ENCODE results near the gene RNF214. TPM values are rescaled to one million over a fixed set of nuclear protein-coding genes. Genes with fewer than 3 reads are reported as not detected.

Gene RNF214
- total and polyA plus RNA-seq, 3 experiments from 2014 or later: 25.1 to 35.0 (median 25.3) TPM

DNA sequence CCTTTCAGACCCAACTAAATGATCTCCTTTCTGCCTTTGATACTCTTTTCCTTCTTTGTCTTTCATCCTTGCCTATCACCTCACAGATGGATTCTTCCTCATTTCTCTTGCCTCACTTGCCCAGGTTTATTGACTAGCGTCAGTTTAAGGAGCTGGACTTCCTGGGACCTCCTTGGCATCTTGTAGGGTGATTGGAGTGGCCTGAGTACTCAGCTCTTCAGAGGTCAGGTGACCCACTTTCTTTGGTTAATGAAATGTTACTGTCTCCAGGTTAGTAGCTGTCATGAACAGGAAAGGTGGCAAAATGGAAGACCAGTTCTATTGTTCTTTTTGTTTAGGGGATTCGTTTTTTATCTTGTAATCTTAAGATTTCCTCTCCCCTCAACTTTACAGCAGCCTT lies 54.1 kb downstream of the RNF214 start:
- H3K9me3 ChIP-seq (ENCODE audit: low read length): no peaks in the 10 kb centered on the region
- Mint-ChIP-seq H3K4me3 (peak overlapping the region in 1 of 7 donors; percentile 2), H3K9me3 (no peaks in the 10 kb centered on the region), H3K27ac (peak overlapping the region in 7 of 8 donors; percentile 1 to 81 (median 67)), H3K36me3 (peaks cover 3 to 86% (median 43%) of the 10 kb centered on the region in 3 donors), H3K27me3 (no peaks in the 10 kb centered on the region), H3K4me1 (peaks cover 43 to 54% (median 53%) of the 10 kb centered on the region in 3 donors)
- ChIA-PET CTCF (interaction anchor here (1.4 kb wide), 1 partner anchor 54 kb away, joined by 3 read pairs; the partner anchor contains the start of genes PCSK7 and RNF214), POLR2A (no interaction called here)
- H3K4me3 ChIP-seq (ENCODE audit: low read length): no peak overlapping the region
- no peak for DNase-seq
- peaks cover 13% of the 10 kb centered on the region for H3K36me3 ChIP-seq (ENCODE audit: insufficient read depth, low read length)
- no peaks in the 10 kb centered on the region for H3K27me3 ChIP-seq (ENCODE audit: insufficient read depth, low read length, poor library complexity, severe bottlenecking)
- H3K27ac ChIP-seq (ENCODE audit: low read depth, low read length): no peak overlapping the region
- no peaks in the 10 kb centered on the region for H3K4me1 ChIP-seq (ENCODE audit: insufficient read depth, low read length)

GRCh38 chr11:117287668-117288067 lies 55.2 kb downstream of the RNF214 start:
- Mint-ChIP-seq H3K27me3 (no peaks in the 10 kb centered on the region), H3K27ac (peak overlapping the region in 6 of 8 donors; percentile 47 to 83 (median 68)), H3K9me3 (no peaks in the 10 kb centered on the region), H3K36me3 (peaks cover 0 to 77% (median 34%) of the 10 kb centered on the region in 3 donors), H3K4me3 (peak overlapping the region in 1 of 7 donors; percentile 34), H3K4me1 (peaks cover 33 to 43% (median 42%) of the 10 kb centered on the region in 3 donors)
- H3K4me1 ChIP-seq (ENCODE audit: insufficient read depth, low read length): no peaks in the 10 kb centered on the region
- CTCF ChIA-PET: interaction anchor here (1.3 kb wide), 1 partner anchor 61 kb away, joined by 3 read pairs; no protein-coding TSS in a partner anchor
- no peaks in the 10 kb centered on the region for H3K27me3 ChIP-seq (ENCODE audit: insufficient read depth, low read length, poor library complexity, severe bottlenecking)
- no peaks in the 10 kb centered on the region for H3K9me3 ChIP-seq (ENCODE audit: low read length)
- peaks cover 12% of the 10 kb centered on the region for H3K36me3 ChIP-seq (ENCODE audit: insufficient read depth, low read length)
- no peak overlapping the region for H3K27ac ChIP-seq (ENCODE audit: low read depth, low read length)
- POLR2A ChIA-PET: no interaction called here
- no peak for DNase-seq
- no peak overlapping the region for H3K4me3 ChIP-seq (ENCODE audit: low read length)

DNA sequence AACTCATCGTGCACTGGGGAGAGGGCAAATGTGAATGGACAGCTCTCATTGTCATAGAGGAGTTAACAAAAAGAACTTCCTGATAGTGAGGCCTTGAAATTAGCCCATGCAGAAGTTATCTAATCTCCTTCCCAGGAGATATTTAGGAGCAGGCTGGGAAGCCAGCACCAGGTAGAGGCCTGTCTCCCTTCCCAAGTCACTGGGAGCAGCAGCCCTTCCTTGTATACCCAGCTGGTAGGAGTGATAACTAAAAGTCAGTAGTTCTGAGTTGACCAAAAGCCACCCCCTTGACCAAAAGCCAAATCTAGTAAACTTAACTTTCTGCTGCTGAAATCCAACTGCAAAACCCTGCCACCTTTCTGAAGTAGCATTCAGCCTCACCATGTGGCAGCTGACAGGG lies 57.3 kb downstream of the RNF214 start:
- H3K27ac Mint-ChIP-seq: peak overlapping the region in 3 of 8 donors; percentile 29 to 67 (median 55)
- peaks cover 30 to 33% (median 32%) of the 10 kb centered on the region in 3 donors for H3K4me1 Mint-ChIP-seq
- no peaks in the 10 kb centered on the region for H3K4me1 ChIP-seq (ENCODE audit: insufficient read depth, low read length)
- no peak overlapping the region for H3K27ac ChIP-seq (ENCODE audit: low read depth, low read length)
- no peaks in the 10 kb centered on the region for H3K27me3 Mint-ChIP-seq
- CTCF ChIA-PET: no interaction called here
- H3K9me3 ChIP-seq (ENCODE audit: low read length): no peaks in the 10 kb centered on the region
- H3K4me3 ChIP-seq (ENCODE audit: low read length): no peak overlapping the region
- POLR2A ChIA-PET: no interaction called here
- no peaks in the 10 kb centered on the region for H3K36me3 ChIP-seq (ENCODE audit: insufficient read depth, low read length)
- no peak overlapping the region for H3K4me3 Mint-ChIP-seq
- DNase-seq: no peak
- peaks cover 0 to 65% (median 28%) of the 10 kb centered on the region in 3 donors for H3K36me3 Mint-ChIP-seq
- no peaks in the 10 kb centered on the region for H3K27me3 ChIP-seq (ENCODE audit: insufficient read depth, low read length, poor library complexity, severe bottlenecking)
- H3K9me3 Mint-ChIP-seq: no peaks in the 10 kb centered on the region

DNA sequence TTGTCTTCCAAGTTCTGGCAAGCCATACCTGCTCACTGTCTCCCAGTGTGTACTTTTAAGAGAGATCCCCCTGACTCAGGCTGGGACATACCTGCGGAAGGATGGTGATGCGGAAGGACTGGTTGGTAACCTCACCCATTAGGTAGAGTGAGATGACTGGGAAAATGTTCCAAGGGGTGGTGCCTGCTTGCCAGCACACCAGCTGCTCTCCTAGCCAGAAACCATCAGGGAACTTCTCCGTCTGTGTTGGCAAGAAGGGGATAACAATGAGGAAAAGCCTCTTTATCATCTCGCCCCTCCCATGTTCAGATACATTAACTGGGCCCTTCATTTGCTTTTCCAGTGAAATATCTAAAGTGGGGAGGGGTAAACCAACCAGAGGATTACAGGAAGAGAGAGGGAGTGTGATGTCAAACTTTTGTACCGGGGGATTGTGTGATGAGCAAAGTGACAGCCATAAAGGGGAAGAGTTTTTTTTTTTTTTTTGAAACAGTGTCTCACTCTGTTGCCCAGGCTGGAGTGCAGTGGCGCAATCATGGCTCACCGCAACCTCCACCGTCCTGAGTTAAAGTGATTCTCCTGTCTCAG lies 58.4 kb downstream of the RNF214 start, which contains the start of gene BACE1-AS:
TSS of gene BACE1-AS (plus strand) at position 538 of the 588 bp plus-strand sequence.
- no peaks in the 10 kb centered on the region for H3K27me3 Mint-ChIP-seq
- DNase-seq: no peak
- Histone ChIP-seq H3K36me3 (ENCODE audit: insufficient read depth, low read length) (no peaks in the 10 kb centered on the region), H3K9me3 (ENCODE audit: low read length) (no peaks in the 10 kb centered on the region), H3K27me3 (ENCODE audit: insufficient read depth, low read length, poor library complexity, severe bottlenecking) (no peaks in the 10 kb centered on the region), H3K4me1 (ENCODE audit: insufficient read depth, low read length) (no peaks in the 10 kb centered on the region), H3K4me3 (ENCODE audit: low read length) (no peak within 1 kb of the TSS), H3K27ac (ENCODE audit: low read depth, low read length) (no peak within 1 kb of the TSS)
- peaks cover 0 to 55% (median 20%) of the 10 kb centered on the region in 3 donors for H3K36me3 Mint-ChIP-seq
- H3K4me3 Mint-ChIP-seq: no peak within 1 kb of the TSS
- no peaks in the 10 kb centered on the region for H3K9me3 Mint-ChIP-seq
- CTCF ChIA-PET: no interaction called here
- peak within 1 kb of the TSS in 4 of 8 donors; percentile 24 to 65 (median 54) for H3K27ac Mint-ChIP-seq
- POLR2A ChIA-PET: interaction anchor here (0.6 kb wide), 1 partner anchor 455 kb away, joined by 4 read pairs; no protein-coding TSS in a partner anchor
- peaks cover 28 to 29% (median 29%) of the 10 kb centered on the region in 3 donors for H3K4me1 Mint-ChIP-seq

- ChIA-PET POLR2A (no interaction called here), CTCF (no interaction called here)
- Histone ChIP-seq H3K4me1 (ENCODE audit: insufficient read depth, low read length) (no peaks in the 10 kb centered on the region), H3K9me3 (ENCODE audit: low read length) (no peaks in the 10 kb centered on the region), H3K27ac (ENCODE audit: low read depth, low read length) (no peak overlapping the region), H3K27me3 (ENCODE audit: insufficient read depth, low read length, poor library complexity, severe bottlenecking) (no peaks in the 10 kb centered on the region), H3K4me3 (ENCODE audit: low read length) (no peak overlapping the region), H3K36me3 (ENCODE audit: insufficient read depth, low read length) (no peaks in the 10 kb centered on the region)
- no peak for DNase-seq
- Mint-ChIP-seq H3K9me3 (no peaks in the 10 kb centered on the region), H3K4me3 (no peak overlapping the region), H3K27ac (peak overlapping the region in 1 of 8 donors; percentile 93), H3K4me1 (peaks cover 12 to 14% (median 13%) of the 10 kb centered on the region in 3 donors), H3K36me3 (peaks cover 0 to 39% (median 8%) of the 10 kb centered on the region in 3 donors), H3K27me3 (no peaks in the 10 kb centered on the region)
Measured at GRCh38 chr11:117292616-117293015, 60.1 kb downstream of the RNF214 start.

- Histone ChIP-seq H3K36me3 (ENCODE audit: insufficient read depth, low read length) (no peaks in the 10 kb centered on the region), H3K9me3 (ENCODE audit: low read length) (no peaks in the 10 kb centered on the region), H3K27ac (ENCODE audit: low read depth, low read length) (no peak overlapping the region), H3K4me3 (ENCODE audit: low read length) (no peak overlapping the region), H3K4me1 (ENCODE audit: insufficient read depth, low read length) (no peaks in the 10 kb centered on the region), H3K27me3 (ENCODE audit: insufficient read depth, low read length, poor library complexity, severe bottlenecking) (no peaks in the 10 kb centered on the region)
- DNase-seq: no peak
- CTCF ChIA-PET: no interaction called here
- Mint-ChIP-seq H3K9me3 (no peaks in the 10 kb centered on the region), H3K27ac (no peak overlapping the region), H3K36me3 (peaks cover 0 to 15% (median 3%) of the 10 kb centered on the region in 3 donors), H3K4me1 (peaks cover 0 to under 1% (median 0%) of the 10 kb centered on the region in 3 donors), H3K4me3 (no peak overlapping the region), H3K27me3 (no peaks in the 10 kb centered on the region)
- POLR2A ChIA-PET: no interaction called here
Measured at GRCh38 chr11:117295438-117296137, 63.1 kb downstream of the RNF214 start.

DNA sequence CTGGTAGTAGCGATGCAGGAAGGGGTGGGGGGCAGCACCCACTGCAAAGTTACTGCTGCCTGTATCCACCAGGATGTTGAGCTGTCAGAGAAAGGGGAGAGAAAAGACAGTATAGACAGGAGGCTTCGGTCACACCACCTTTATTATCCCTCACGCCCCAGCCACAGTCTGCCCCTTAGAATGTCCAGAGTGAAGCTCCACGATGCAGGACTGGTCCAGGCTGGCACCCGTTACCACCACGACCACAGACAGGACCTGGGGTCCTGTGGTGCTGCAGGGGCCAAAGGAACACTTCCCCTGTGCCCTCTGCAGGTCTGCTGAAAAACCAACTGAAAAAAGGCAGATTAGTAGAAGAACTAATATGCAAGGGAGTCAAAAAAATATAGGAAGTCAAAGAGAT lies 64.4 kb downstream of the RNF214 start:
- H3K4me3 Mint-ChIP-seq: no peak overlapping the region
- H3K4me1 Mint-ChIP-seq: peaks cover 0 to 6% (median 4%) of the 10 kb centered on the region in 3 donors
- Histone ChIP-seq H3K4me3 (ENCODE audit: low read length) (no peak overlapping the region), H3K27ac (ENCODE audit: low read depth, low read length) (no peak overlapping the region), H3K36me3 (ENCODE audit: insufficient read depth, low read length) (no peaks in the 10 kb centered on the region), H3K27me3 (ENCODE audit: insufficient read depth, low read length, poor library complexity, severe bottlenecking) (no peaks in the 10 kb centered on the region), H3K4me1 (ENCODE audit: insufficient read depth, low read length) (no peaks in the 10 kb centered on the region), H3K9me3 (ENCODE audit: low read length) (no peaks in the 10 kb centered on the region)
- H3K36me3 Mint-ChIP-seq: peaks cover 0 to 8% (median 0%) of the 10 kb centered on the region in 3 donors
- ChIA-PET CTCF (interaction anchor here (1.2 kb wide), 1 partner anchor 10 kb away, joined by 4 read pairs; no protein-coding TSS in a partner anchor), POLR2A (no interaction called here)
- H3K9me3 Mint-ChIP-seq: no peaks in the 10 kb centered on the region
- H3K27me3 Mint-ChIP-seq: peaks cover 0 to 3% of the 10 kb centered on the region in 2 donors
- peak overlapping the region in 3 of 8 donors; percentile 54 to 81 (median 77) for H3K27ac Mint-ChIP-seq
- DNase-seq: no peak

DNA sequence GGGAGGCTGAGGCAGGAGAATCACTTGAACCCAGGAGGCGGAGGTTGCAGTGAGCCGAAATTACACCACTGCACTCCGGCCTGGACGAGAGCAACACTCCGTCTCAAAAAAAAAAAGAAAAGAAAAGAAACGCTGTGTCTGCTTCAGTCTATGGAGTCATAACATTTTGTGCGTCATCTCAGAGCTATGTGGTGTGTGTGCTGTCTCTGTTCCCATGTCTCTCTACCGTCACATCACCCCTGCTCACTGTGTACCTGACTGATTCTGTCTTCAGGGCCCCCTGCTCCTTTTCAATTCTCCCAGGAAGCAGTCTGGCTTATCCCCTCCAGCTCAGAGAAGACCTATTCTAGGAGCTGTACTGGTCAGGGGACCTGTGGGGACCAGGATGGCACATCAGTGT lies 65.7 kb downstream of the RNF214 start:
- Mint-ChIP-seq H3K27me3 (peaks cover 0 to 6% of the 10 kb centered on the region in 2 donors), H3K9me3 (no peaks in the 10 kb centered on the region), H3K4me3 (no peak overlapping the region), H3K36me3 (peaks cover 0 to 2% (median 0%) of the 10 kb centered on the region in 3 donors), H3K4me1 (peaks cover 0 to 6% (median 4%) of the 10 kb centered on the region in 3 donors), H3K27ac (no peak overlapping the region)
- CTCF ChIA-PET: no interaction called here
- Histone ChIP-seq H3K27me3 (ENCODE audit: insufficient read depth, low read length, poor library complexity, severe bottlenecking) (no peaks in the 10 kb centered on the region), H3K27ac (ENCODE audit: low read depth, low read length) (no peak overlapping the region), H3K36me3 (ENCODE audit: insufficient read depth, low read length) (no peaks in the 10 kb centered on the region), H3K4me1 (ENCODE audit: insufficient read depth, low read length) (no peaks in the 10 kb centered on the region), H3K9me3 (ENCODE audit: low read length) (no peaks in the 10 kb centered on the region), H3K4me3 (ENCODE audit: low read length) (no peak overlapping the region)
- no peak for DNase-seq
- POLR2A ChIA-PET: no interaction called here

Measured in CD8-positive, alpha-beta memory T cell (primary cell).